Panc1 (cell line): ENCODE measurements around the gene ENPP1.

Experiments
- CTCF ChIP-seq: fragments of 450-650 bp; IDR thresholded peaks from 2 replicates; pipeline ENCODE4 v1.5.1; 2017; ENCODE audit warnings: mild to moderate bottlenecking
- POLR2AphosphoS5 ChIP-seq: IDR thresholded peaks from 2 replicates; pipeline ENCODE4 v1.6.1; 2012; ENCODE audit warnings: mild to moderate bottlenecking, low read depth, low read length, moderate library complexity
- REST ChIP-seq, 2 experiments: IDR thresholded peaks; 2 replicates each; pipeline ENCODE4 v1.6.1; 2011 to 2012; ENCODE audit warnings: low read depth in 2 of 2, control low read depth in 1 of 2, low read length in 1 of 2, mild to moderate bottlenecking in 1 of 2, moderate library complexity in 1 of 2; ENCODE audit not compliant: insufficient read depth in 1 of 2
- SIN3A ChIP-seq: IDR thresholded peaks from 2 replicates; pipeline ENCODE4 v1.6.1; 2012; ENCODE audit warnings: low read depth, mild to moderate bottlenecking, low read length, moderate library complexity, borderline replicate concordance; ENCODE audit not compliant: insufficient read depth
- TCF7L2 ChIP-seq: IDR thresholded peaks from 2 replicates; pipeline ENCODE4 v1.6.1; 2011; ENCODE audit warnings: mild to moderate bottlenecking, low read depth, low read length, inconsistent platforms

GRCh38 chr6:131867744-131868143, 59.9 kb downstream of the ENPP1 start:
- no peak for TF ChIP-seq REST (IDR thresholded peaks at IDR 0.05; ENCODE audit: insufficient read depth in 1 of 2, low read depth in 2 of 2, low read length in 1 of 2)
- no peak for TF ChIP-seq CTCF
- TF ChIP-seq POLR2AphosphoS5, result no peak
- no peak for TF ChIP-seq SIN3A
- no peak for TF ChIP-seq TCF7L2
